Keratinocyte (primary cell): ENCODE results near the gene AKAP10. TPM values are rescaled to one million over a fixed set of nuclear protein-coding genes. Genes with fewer than 3 reads are reported as not detected.
A peak's percentile ranks its signal among the peaks of the same experiment; 100 is the strongest.

ENCODE experiments used
- DNase-seq: peaks from one replicate; pipeline ENCODE4 v3.0.0-alpha.2; 2011; ENCODE audit warnings: low read depth, missing footprints, low spot score
- FAIRE-seq: peaks from 2 replicates; lab custom pipeline; 2011; peaks lifted over from hg19 to GRCh38; lab: Jason Lieb, UNC
- H2AFZ ChIP-seq: 2 replicates; pipeline ENCODE4 v1.6.0; 2012; ENCODE audit warnings: low read length, control low read depth, inconsistent platforms; ENCODE audit not compliant: control insufficient read depth
- H3K27ac ChIP-seq: 2 replicates; pipeline ENCODE4 v1.5.1; 2011; ENCODE audit warnings: low read length; ENCODE audit not compliant: control insufficient read depth, insufficient read depth
- H3K27me3 ChIP-seq: 3 replicates; pipeline ENCODE4 v1.6.0; 2011; ENCODE audit warnings: low read length; ENCODE audit not compliant: control insufficient read depth, insufficient read depth; ENCODE audit errors: extremely low read depth
- H3K36me3 ChIP-seq, 2 experiments: 2 replicates in 1 of 2; 3 replicates in 1 of 2; pipeline ENCODE4 v1.5.1; 2011; ENCODE audit warnings: low read length in 2 of 2, mild to moderate bottlenecking in 1 of 2; ENCODE audit not compliant: control insufficient read depth in 2 of 2, insufficient read depth in 2 of 2; ENCODE audit errors: extremely low read depth in 1 of 2
- H3K4me1 ChIP-seq: 3 replicates; pipeline ENCODE4 v1.5.1; 2011; ENCODE audit warnings: low read length; ENCODE audit not compliant: control insufficient read depth, insufficient read depth; ENCODE audit errors: extremely low read depth
- H3K4me2 ChIP-seq: 3 replicates; pipeline ENCODE4 v1.6.0; 2011; ENCODE audit warnings: low read depth, low read length; ENCODE audit not compliant: control insufficient read depth, insufficient read depth; ENCODE audit errors: extremely low read depth
- H3K4me3 ChIP-seq, 3 experiments: fragments of 200-600 bp in 1 of 3; sonication (generic) in 1 of 3; 2 replicates in 2 of 3; 3 replicates in 1 of 3; pipeline ENCODE4 v1.5.1; 2011 to 2016; ENCODE audit warnings: low read length in 3 of 3, mild to moderate bottlenecking in 3 of 3, control low read depth in 2 of 3, inconsistent platforms in 1 of 3, low read depth in 1 of 3, mixed read lengths in 1 of 3, mixed run types in 1 of 3, moderate library complexity in 1 of 3; ENCODE audit not compliant: control insufficient read depth in 2 of 3, insufficient read depth in 2 of 3; ENCODE audit errors: extremely low read depth in 1 of 3
- H3K79me2 ChIP-seq: 2 replicates; pipeline ENCODE4 v1.6.0; 2012; ENCODE audit warnings: low read length; ENCODE audit not compliant: control insufficient read depth, insufficient read depth
- H3K9ac ChIP-seq: 3 replicates; pipeline ENCODE4 v1.6.0; 2011; ENCODE audit warnings: low read length; ENCODE audit not compliant: control insufficient read depth, insufficient read depth; ENCODE audit errors: extremely low read depth
- H3K9me1 ChIP-seq: 3 replicates; pipeline ENCODE4 v1.6.0; 2011; ENCODE audit warnings: low read length; ENCODE audit not compliant: control insufficient read depth, insufficient read depth; ENCODE audit errors: extremely low read depth
- H3K9me3 ChIP-seq: 2 replicates; pipeline ENCODE4 v1.5.1; 2012; ENCODE audit warnings: low read depth, low read length; ENCODE audit not compliant: control insufficient read depth
- H4K20me1 ChIP-seq: 3 replicates; pipeline ENCODE4 v1.6.0; 2011; ENCODE audit warnings: low read length; ENCODE audit not compliant: control insufficient read depth, insufficient read depth; ENCODE audit errors: extremely low read depth
- CTCF ChIP-seq, 3 experiments: IDR thresholded peaks in 1 of 3; conservative IDR thresholded peaks in 1 of 3; optimal IDR thresholded peaks in 1 of 3; 2 replicates in 2 of 3; 3 replicates in 1 of 3; pipeline versions ENCODE3 to v1.5.1; 2011; ENCODE audit warnings: low read length in 3 of 3, mild to moderate bottlenecking in 3 of 3, moderate library complexity in 2 of 3, control low read depth in 1 of 3, inconsistent platforms in 1 of 3; ENCODE audit not compliant: insufficient read depth in 2 of 3; ENCODE audit errors: extremely low read depth in 1 of 3
- EZH2 ChIP-seq: IDR thresholded peaks from one replicate; pipeline ENCODE4 v1.6.1; 2012; ENCODE audit warnings: inconsistent platforms, mild to moderate bottlenecking, low read length, moderate library complexity
- dilution Hi-C: fragments of 300-500 bp; cut with MboI; formaldehyde crosslinking; loops from one replicate; pipeline ENCODE4 v1.7.0; 2020; ENCODE audit warnings: low sequenced_read_pairs; ENCODE audit not compliant: extremely low pct_ligation_motif_present
- polyA plus RNA-seq, 5 experiments: library from polyadenylated mRNA; depleted of rRNA in 3 of 5; stranded (reverse) in 3 of 5; stranded (forward) in 1 of 5; unstranded in 1 of 5; fragments of >200 nt; gene quantifications; 1 replicate in 1 of 5; 2 replicates in 3 of 5; 3 replicates in 1 of 5; pipeline versions ENCODE4 v1.2.1 to v1.2.3, GENCODE V29; 2011 to 2012; ENCODE audit warnings: missing spikeins in 2 of 5, low read depth in 1 of 5, low replicate concordance in 1 of 5

The AKAP10 gene
- polyA plus RNA-seq, 1 donor (not counting 4 experiments of a cell fraction or from before 2014, with no cell fraction given): 30.8 TPM

DNA sequence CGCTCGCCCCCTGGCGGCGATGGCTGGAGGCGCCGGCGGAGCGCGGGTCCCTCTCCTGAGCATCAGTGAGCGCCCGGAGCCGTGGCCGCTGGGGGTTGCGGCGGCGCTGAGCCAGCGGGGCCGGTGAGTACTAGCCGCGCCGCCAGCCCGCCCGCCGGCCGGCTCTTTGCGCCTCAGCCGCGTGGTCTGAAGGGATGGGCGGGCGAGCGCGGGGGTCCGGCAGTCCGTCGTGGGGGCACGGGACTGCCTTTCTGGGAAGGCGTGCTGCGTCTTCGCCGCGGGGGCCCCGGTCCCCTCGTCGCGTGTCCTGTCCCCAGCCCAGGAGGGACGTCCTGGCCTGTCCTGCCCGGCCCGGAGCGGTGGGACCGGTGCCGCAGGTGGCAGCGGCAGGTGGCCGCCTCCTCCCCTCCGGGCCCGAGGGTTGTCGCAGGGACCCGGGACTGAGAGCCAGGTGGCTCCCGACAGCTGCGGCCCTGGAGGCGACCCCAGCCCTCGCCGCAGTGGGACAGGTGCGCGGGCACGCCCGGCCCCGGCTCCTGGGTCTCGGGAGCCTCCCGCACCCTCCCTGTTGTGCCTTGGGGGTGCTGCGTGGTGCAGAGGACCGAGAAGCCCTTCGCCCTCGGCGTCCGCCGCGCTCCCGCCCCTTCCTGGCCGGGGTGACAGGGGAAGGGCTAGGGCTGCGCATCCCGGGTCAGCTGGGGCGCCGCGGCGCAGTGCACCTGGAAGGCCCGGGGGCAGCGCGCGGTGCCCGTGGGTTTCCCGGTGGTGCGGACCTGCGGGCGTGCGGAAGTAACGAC lies 31.9 kb upstream of the AKAP10 start, which contains the start of gene SPECC1:
Gene SPECC1, plus strand, starts transcription at position 58 of the 797 bp plus-strand sequence. CDS start 87,293 bp downstream, outside the sequence.
- H3K4me1 ChIP-seq: peaks cover 8% of the 10 kb centered on the region
- no peaks in the 10 kb centered on the region for H4K20me1 ChIP-seq
- no peak for FAIRE-seq
- H3K36me3 ChIP-seq: no peaks in the 10 kb centered on the region
- no peak for DNase-seq
- H3K4me2 ChIP-seq: peak within 1 kb of the TSS; percentile 97
- TF ChIP-seq EZH2: peak; percentile 78
- TF ChIP-seq CTCF (optimal IDR thresholded peaks at IDR 0.05 in 1 of 3, IDR thresholded peaks at IDR 0.05 in 1 of 3, conservative IDR thresholded peaks at IDR 0.05 in 1 of 3; ENCODE audit: extremely low read depth in 1 of 3, insufficient read depth in 2 of 3, low read length in 3 of 3): peak in 1 of 3 experiments; percentile 89
- H3K9me1 ChIP-seq: no peaks in the 10 kb centered on the region
- H2AFZ ChIP-seq: peak within 1 kb of the TSS; percentile 98
- no peak within 1 kb of the TSS for H3K27ac ChIP-seq
- dilution Hi-C loops: no loop called here
- H3K9me3 ChIP-seq: no peaks in the 10 kb centered on the region
- H3K79me2 ChIP-seq: no peaks in the 10 kb centered on the region
- peaks cover 27% of the 10 kb centered on the region for H3K27me3 ChIP-seq
- peak within 1 kb of the TSS; percentile 55 for H3K9ac ChIP-seq
- peak within 1 kb of the TSS; percentile 37 to 81 (median 80) for H3K4me3 ChIP-seq

- H3K36me3 ChIP-seq: no peaks in the 10 kb centered on the region
- peak overlapping the region; percentile 55 for H3K9ac ChIP-seq
These were observed 31.3 kb upstream of the AKAP10 start for GRCh38 chr17:20009052-20009301.

More at GRCh38 chr17:20009052-20009301, 31.3 kb upstream of the AKAP10 start:
- H4K20me1 ChIP-seq: no peaks in the 10 kb centered on the region
- FAIRE-seq: no peak
- DNase-seq: no peak
- TF ChIP-seq CTCF (optimal IDR thresholded peaks at IDR 0.05 in 1 of 3, IDR thresholded peaks at IDR 0.05 in 1 of 3, conservative IDR thresholded peaks at IDR 0.05 in 1 of 3; ENCODE audit: extremely low read depth in 1 of 3, insufficient read depth in 2 of 3, low read length in 3 of 3) (peak in 2 of 3 experiments; percentile 51 to 89), EZH2 (no peak)
- H3K4me1 ChIP-seq: peaks cover 8% of the 10 kb centered on the region
- H3K9me3 ChIP-seq: no peaks in the 10 kb centered on the region
- no peaks in the 10 kb centered on the region for H3K79me2 ChIP-seq
- H3K4me3 ChIP-seq: peak overlapping the region; percentile 37 to 81 (median 80)
- H3K27ac ChIP-seq: no peak overlapping the region
- dilution Hi-C loops: no loop called here
- H3K9me1 ChIP-seq: no peaks in the 10 kb centered on the region
- peaks cover 27% of the 10 kb centered on the region for H3K27me3 ChIP-seq
- H3K4me2 ChIP-seq: peak overlapping the region; percentile 97
- H2AFZ ChIP-seq: peak overlapping the region; percentile 98
